Hematopoietic multipotent progenitor cell treated with erythropoietin and hydrocortisone succinate and interleukin-3 and kit ligand, for 6 days (in vitro differentiated cells): ENCODE measurements around the gene C12orf76.
"Not testable (repeated sequence)": the region's sequence is repeated elsewhere in the genome, so short reads cannot be mapped to it uniquely, and the experiment has no call there.

ENCODE experiments used
- DNase-seq: peaks from one replicate; pipeline ENCODE4 v3.0.0-alpha.2; 2015

Gene C12orf76

GRCh38 chr12:110015132-110015531 is 33.2 kb downstream of the C12orf76 start:
- DNase-seq, result peak; percentile 36

- DNase-seq, result peak; percentile 28
These were observed 35.7 kb downstream of the C12orf76 start for GRCh38 chr12:110012659-110013058.

DNA sequence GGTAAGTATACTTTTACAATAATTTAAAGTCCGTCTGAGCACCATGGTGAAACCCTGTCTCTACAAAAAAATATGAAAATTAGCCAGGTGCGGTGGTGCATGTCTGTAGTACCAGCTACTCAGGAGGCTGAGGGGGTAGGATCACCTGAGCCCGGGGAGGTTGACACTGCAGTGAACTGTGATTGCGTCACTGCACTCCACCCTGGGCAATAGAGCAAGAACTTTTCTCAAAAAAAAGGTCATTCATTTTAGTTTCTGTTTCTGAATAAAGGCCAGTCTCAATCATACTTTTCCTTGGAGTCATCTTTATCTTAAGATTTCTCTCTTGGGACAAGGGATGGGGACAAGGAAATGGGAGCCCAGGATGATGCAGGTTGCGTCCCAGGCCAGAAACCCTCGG is 36.2 kb downstream of the C12orf76 start:
- no peak for DNase-seq

- DNase-seq, result no peak
These were observed 37.2 kb downstream of the C12orf76 start for GRCh38 chr12:110010853-110011723.

DNA sequence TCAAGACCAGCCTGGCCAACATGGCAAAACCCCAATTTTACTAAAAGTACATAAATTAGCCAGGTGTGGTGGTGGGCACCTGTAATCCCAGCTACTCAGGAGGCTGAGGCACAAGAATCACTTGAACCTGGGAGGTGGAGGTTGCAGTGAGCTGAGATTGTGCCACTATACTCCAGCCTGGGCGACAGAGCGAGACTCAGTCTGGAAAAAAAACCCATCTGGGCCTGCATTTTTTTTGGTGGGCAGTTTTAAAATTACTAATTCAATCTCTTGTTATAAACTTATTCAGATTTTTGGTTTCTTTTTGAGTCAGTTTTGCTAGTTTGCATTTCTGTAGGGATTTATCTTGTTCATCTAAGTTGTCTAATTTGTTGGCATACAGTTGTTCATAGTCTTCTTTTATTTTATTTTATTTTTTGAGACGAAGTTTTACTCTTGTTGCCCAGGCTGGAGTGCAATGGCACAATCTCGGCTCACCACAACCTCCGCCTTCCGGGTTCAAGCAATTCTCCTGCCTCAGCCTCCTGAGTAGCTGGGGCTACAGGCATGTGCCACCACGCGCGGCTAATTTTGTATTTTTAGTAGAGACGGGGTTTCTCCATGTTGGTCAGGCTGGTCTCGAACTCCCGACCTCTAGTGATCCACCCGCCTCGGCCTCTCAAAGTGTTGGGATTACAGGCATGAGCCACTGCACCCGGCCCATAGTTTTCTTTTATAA is 39.5 kb downstream of the C12orf76 start:
- DNase-seq, result not testable (repeated sequence)

- peak; percentile 54 for DNase-seq
These were observed 40.4 kb downstream of the C12orf76 start for GRCh38 chr12:110007881-110008280.

DNA sequence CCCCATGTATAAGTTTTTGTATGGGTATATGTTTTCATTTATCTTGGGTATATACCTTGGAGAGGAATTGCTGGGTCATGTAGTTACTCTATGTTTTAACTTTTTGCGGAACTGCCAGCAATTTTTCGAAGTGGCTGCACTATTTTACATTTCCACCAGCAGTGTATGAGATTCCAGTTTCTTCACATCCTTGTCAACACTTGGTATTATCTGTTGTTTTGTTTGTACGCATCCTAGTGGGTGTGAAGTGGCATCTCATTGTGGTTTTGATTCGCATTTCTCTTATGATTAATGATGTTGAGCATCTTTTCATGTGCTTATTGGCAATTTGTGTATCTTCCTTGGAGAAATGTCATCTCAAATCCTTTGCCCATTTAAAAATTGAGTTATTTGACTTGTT is 42.2 kb downstream of the C12orf76 start:
- DNase-seq, result no peak

DNA sequence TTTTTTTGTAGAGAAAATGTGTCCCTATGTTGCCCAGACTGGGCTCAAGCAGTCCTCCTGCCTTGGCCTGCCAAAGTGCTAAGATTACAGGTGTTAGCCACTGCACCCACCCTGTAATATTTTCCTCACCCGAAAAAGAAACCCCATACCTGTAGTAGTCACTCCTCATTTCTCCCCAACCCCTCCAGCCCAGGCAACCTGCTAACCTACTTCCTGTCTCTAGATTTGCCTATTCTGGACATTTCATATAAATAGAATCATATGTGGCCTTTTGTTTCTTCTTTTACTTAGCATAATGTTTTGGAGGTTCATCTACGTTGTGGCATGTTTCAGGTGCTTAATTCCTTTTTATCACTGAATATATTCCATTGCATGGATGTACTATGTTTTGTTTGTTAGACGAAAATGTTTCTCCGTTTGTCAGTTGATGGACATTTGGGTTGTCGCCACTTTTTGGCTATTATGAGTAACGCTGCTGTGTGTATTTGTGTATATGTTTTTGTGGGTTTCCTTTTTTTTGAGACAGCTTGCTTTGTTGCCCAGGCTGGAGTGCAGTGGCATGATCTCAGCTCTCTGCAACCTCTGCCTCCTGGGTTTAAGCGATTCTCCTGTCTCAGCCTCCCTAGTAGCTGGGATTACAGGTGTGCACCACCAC is 42.9 kb downstream of the C12orf76 start:
- DNase-seq, result no peak

DNA sequence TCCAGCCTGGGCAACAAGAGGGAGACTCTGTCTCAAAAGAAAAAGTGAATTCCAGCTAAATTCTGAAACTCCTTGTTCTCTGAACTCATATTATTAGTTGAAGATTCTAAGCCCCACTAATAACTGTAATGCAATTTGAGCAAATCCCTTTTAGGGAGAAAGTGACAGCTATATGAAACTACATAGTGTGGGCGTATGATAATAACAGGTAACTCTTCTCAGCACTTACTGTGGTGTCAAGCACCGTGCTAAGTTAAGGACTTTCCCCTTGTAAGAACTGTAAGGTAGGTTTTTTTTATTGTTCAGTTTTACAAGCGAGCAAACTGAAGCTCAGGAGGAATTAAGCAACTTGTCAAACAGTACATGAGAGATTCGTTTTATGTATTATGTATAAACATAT is 43.7 kb downstream of the C12orf76 start:
- no peak for DNase-seq

- DNase-seq, result peak; percentile 14
These were observed 45.4 kb downstream of the C12orf76 start for GRCh38 chr12:110002676-110003515.

- DNase-seq, result no peak
These were observed 46.7 kb downstream of the C12orf76 start for GRCh38 chr12:110001596-110001995.

GRCh38 chr12:109999983-110000505 is 48.3 kb downstream of the C12orf76 start:
- peak; percentile 50 for DNase-seq

GRCh38 chr12:109999649-109999971 is 48.7 kb downstream of the C12orf76 start:
- no peak for DNase-seq

- peak; percentile 97 for DNase-seq
These were observed 49.2 kb downstream of the C12orf76 start, which contains the start of gene ANKRD13A for GRCh38 chr12:109998904-109999648. Gene ANKRD13A, plus strand, starts transcription at chr12:109999430. Its CDS starts 259 bp downstream, at chr12:109999689.

DNA sequence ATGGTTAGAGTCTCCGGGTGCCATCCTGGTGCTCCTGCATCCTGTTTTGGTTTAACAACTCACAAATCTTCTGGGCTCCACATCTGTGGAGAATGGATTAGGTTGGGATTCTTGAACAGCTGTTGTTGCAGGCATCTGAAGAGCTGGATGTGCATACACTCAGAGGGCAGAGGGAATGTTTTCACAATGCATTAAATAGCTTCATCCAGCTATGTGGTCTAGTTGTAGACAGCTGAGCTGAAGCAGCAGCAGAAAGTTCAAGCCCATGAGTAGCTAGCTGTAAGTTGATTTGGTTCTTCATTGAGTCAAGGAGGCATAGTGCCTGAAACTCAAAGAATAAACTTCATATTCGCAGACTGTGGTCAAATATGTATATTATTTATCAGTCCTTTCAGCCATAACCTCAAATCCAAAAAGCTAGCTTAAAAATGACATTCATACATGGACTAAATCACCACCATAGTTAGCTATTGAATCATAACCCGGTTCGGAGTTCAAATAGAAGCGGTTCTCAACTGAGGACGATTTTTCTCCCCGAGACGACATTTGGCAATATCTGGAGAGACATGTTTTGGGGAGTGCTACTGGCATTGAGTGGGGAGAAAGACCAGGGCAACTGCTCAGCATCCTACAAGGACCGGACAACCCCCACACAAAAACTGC is 50.0 kb downstream of the C12orf76 start:
- DNase-seq, result peak; percentile 11

DNA sequence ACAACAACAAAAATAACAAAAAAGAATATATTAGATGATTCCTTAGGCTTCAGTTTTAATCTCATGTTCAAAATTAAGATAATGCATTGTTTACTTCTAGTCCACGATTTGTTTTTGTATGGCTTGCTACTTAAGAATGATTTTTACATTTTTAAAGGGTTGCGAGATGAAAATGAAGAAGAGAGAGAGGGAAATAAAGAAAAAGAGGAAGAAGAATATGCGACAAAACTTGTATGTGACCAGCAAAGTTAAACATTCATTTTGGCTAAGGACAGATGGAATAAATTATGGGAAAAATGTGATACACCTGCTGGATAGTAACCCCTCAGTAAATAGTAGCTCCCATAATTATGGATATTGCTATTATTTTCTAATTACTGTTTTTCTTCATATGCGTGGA is 50.9 kb downstream of the C12orf76 start:
- no peak for DNase-seq

- DNase-seq, result no peak
These were observed 51.9 kb downstream of the C12orf76 start for GRCh38 chr12:109996483-109996853.

GRCh38 chr12:109995686-109996482 is 52.4 kb downstream of the C12orf76 start, which contains the start of gene GIT2:
Gene GIT2, minus strand, starts transcription at chr12:109996368. Its CDS starts 144 bp downstream, at chr12:109996224.
- DNase-seq, result peak; percentile 98

DNA sequence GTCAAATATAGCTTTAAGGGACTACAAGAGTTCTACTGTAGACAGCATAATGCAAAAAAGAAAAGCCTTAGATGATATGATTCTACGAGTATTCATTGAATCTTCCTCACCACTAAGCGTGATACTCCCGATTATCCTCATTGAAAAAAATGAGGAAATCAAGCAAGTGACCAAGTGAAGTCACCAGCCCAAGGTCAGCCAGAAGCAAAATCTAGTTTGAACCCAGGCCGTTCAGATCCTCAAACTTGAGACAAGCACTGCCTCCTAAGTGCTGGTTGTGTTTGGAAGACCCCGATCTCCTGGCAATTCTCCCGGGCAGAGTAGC is 53.0 kb downstream of the C12orf76 start:
- no peak for DNase-seq
